OCI-LY1 (cell line): ENCODE data around the gene PWWP3B.

Experiments used
- EZH2 ChIP-seq: fragments of 200-600 bp; sonication (generic), shearing (Covaris generic); IDR thresholded peaks from 2 replicates; pipeline ENCODE4 v1.8.0; 2017; ENCODE audit warnings: borderline replicate concordance, mixed run types, mild to moderate bottlenecking, antibody characterized with exemption, low read length, moderate library complexity, mixed read lengths
- TF ChIP-seq, protein P1 (sequence below): fragments of 200-600 bp; sonication (generic), shearing (Covaris generic); IDR thresholded peaks from 2 replicates; pipeline ENCODE4 v1.5.1; 2017; ENCODE audit warnings: mild to moderate bottlenecking, antibody characterized with exemption, low read length, moderate library complexity, mixed read lengths

DNA sequence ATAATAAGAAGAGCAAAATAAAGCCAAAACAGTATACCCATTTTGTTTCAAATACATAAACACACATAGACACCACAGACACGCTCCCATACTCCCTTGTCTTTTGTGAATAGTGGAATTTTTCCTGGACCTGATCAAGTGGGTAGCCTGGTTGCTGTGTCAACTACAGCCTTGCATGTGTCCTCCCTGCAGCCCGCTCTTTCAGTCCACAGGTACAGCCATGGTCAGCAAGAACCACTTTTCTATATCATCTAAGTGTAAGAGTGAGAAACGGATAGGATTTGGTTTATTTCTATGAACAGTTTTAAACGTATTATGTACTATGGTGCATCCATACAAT, 9.8 kb downstream of the PWWP3B start:
- TF ChIP-seq, protein P1, sequence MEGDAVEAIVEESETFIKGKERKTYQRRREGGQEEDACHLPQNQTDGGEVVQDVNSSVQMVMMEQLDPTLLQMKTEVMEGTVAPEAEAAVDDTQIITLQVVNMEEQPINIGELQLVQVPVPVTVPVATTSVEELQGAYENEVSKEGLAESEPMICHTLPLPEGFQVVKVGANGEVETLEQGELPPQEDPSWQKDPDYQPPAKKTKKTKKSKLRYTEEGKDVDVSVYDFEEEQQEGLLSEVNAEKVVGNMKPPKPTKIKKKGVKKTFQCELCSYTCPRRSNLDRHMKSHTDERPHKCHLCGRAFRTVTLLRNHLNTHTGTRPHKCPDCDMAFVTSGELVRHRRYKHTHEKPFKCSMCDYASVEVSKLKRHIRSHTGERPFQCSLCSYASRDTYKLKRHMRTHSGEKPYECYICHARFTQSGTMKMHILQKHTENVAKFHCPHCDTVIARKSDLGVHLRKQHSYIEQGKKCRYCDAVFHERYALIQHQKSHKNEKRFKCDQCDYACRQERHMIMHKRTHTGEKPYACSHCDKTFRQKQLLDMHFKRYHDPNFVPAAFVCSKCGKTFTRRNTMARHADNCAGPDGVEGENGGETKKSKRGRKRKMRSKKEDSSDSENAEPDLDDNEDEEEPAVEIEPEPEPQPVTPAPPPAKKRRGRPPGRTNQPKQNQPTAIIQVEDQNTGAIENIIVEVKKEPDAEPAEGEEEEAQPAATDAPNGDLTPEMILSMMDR, result no peak
- TF ChIP-seq EZH2, result no peak
